Measurements from ENCODE around the gene GRIK4.

The GRIK4 gene

DNA sequence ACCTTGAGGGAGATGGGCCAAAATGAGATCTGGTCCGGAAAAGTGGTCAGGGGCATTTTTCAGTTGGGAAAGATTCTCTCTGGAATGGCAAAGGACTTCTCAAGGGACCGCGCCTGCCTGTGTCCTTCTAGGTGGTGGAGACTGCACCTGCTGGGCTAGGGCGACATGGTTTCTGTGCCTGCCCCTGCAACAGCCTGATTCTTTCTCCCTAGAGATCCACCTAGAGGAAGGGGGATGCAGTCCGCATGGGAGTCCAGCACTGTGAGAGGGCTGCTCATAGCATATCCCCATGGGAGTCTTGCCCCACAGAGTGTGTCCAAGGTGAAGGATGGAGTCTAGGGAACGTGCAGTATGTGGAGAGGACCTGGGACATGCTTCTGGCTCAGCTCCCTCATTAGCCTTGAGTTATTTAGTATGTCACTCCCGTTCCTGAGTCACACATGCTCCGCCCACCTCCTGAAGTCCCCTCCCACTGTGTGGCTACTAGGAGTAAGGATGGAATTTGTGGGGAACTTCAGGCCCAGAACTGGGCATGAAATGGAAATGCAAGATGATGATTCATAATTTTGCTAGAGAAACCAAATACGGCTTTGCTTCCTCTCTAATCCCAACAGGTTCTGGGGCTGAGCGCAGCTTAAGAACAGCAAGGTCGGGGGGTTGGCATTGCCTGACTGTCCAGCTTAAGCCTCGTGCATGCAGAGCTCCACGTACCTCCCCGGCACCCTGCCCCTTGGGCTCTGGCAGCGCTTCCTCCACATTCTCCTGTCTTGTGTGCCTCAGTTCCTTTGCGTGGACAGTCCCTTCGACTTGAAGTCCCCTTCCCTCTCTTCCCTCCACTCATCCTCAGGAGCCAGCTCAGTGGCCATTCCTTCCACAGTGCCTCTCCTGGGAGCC lies 35.0 kb downstream of the GRIK4 start:
- DNase-seq (ENCODE audit: insufficient read length) (no peak), FAIRE-seq (peak; percentile 64)
- no peak for TF ChIP-seq POLR2A (IDR thresholded peaks at IDR 0.05; ENCODE audit: low read depth, low read length)
- no peak for TF ChIP-seq TAF1 (IDR thresholded peaks at IDR 0.05; ENCODE audit: borderline replicate concordance, low read depth, low read length)
- TF ChIP-seq POLR2AphosphoS5 (IDR thresholded peaks at IDR 0.05; ENCODE audit: low read depth, low read length): no peak

DNA sequence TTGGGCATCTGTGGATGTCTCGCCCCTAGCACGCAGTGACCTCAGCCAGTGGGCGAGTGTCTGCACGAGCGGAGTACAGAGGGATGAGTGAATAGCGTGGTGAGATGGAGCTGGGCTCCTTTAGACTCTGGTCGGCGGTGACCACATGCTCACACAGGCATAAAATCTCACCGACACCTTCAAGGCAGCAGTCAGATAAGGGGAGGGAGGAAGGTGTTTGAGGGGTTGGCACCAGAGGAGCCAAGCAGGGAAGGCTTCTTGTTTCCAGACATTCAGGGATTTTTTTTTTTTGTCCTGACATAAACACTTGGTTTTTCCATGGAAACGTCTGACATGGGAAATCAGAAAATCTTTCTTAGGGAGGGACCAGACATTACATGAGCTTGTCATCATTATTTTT lies 35.8 kb downstream of the GRIK4 start:
- no peak for FAIRE-seq
- DNase-seq (ENCODE audit: insufficient read length): no peak
- TF ChIP-seq POLR2AphosphoS5 (IDR thresholded peaks at IDR 0.05; ENCODE audit: low read depth, low read length): no peak
- TF ChIP-seq TAF1 (IDR thresholded peaks at IDR 0.05; ENCODE audit: borderline replicate concordance, low read depth, low read length): no peak
- no peak for TF ChIP-seq POLR2A (IDR thresholded peaks at IDR 0.05; ENCODE audit: low read depth, low read length)

GRCh38 chr11:120547811-120548681 lies 36.5 kb downstream of the GRIK4 start:
- no peak for FAIRE-seq
- no peak for TF ChIP-seq POLR2AphosphoS5 (IDR thresholded peaks at IDR 0.05; ENCODE audit: low read depth, low read length)
- no peak for TF ChIP-seq POLR2A (IDR thresholded peaks at IDR 0.05; ENCODE audit: low read depth, low read length)
- no peak for TF ChIP-seq TAF1 (IDR thresholded peaks at IDR 0.05; ENCODE audit: borderline replicate concordance, low read depth, low read length)
- no peak for DNase-seq (ENCODE audit: insufficient read length)

- TF ChIP-seq TAF1 (IDR thresholded peaks at IDR 0.05; ENCODE audit: borderline replicate concordance, low read depth, low read length) (no peak), POLR2AphosphoS5 (IDR thresholded peaks at IDR 0.05; ENCODE audit: low read depth, low read length) (no peak), POLR2A (IDR thresholded peaks at IDR 0.05; ENCODE audit: low read depth, low read length) (no peak)
- DNase-seq (ENCODE audit: insufficient read length): no peak
Measured at GRCh38 chr11:120548682-120549209, 37.2 kb downstream of the GRIK4 start.

GRCh38 chr11:120549346-120549745 lies 37.8 kb downstream of the GRIK4 start:
- DNase-seq (ENCODE audit: insufficient read length) (no peak), FAIRE-seq (no peak)
- TF ChIP-seq POLR2A (IDR thresholded peaks at IDR 0.05; ENCODE audit: low read depth, low read length): no peak
- no peak for TF ChIP-seq TAF1 (IDR thresholded peaks at IDR 0.05; ENCODE audit: borderline replicate concordance, low read depth, low read length)
- TF ChIP-seq POLR2AphosphoS5 (IDR thresholded peaks at IDR 0.05; ENCODE audit: low read depth, low read length): no peak

More at GRCh38 chr11:120548682-120549209, 37.2 kb downstream of the GRIK4 start:
- no peak for FAIRE-seq

- FAIRE-seq (no peak), DNase-seq (ENCODE audit: insufficient read length) (no peak)
- no peak for TF ChIP-seq TAF1 (IDR thresholded peaks at IDR 0.05; ENCODE audit: borderline replicate concordance, low read depth, low read length)
- no peak for TF ChIP-seq POLR2AphosphoS5 (IDR thresholded peaks at IDR 0.05; ENCODE audit: low read depth, low read length)
- no peak for TF ChIP-seq POLR2A (IDR thresholded peaks at IDR 0.05; ENCODE audit: low read depth, low read length)
Measured at GRCh38 chr11:120550007-120550406, 38.5 kb downstream of the GRIK4 start.

- TF ChIP-seq POLR2A (IDR thresholded peaks at IDR 0.05; ENCODE audit: low read depth, low read length) (no peak), POLR2AphosphoS5 (IDR thresholded peaks at IDR 0.05; ENCODE audit: low read depth, low read length) (no peak), TAF1 (IDR thresholded peaks at IDR 0.05; ENCODE audit: borderline replicate concordance, low read depth, low read length) (no peak)
- no peak for FAIRE-seq
- DNase-seq (ENCODE audit: insufficient read length): no peak
Measured at GRCh38 chr11:120551191-120551590, 39.6 kb downstream of the GRIK4 start.

- DNase-seq (ENCODE audit: insufficient read length) (no peak), FAIRE-seq (peak; percentile 71)
Measured at GRCh38 chr11:120554766-120555432, 43.4 kb downstream of the GRIK4 start.

GRCh38 chr11:120555433-120555773 lies 43.9 kb downstream of the GRIK4 start:
- TF ChIP-seq POLR2AphosphoS5 (IDR thresholded peaks at IDR 0.05; ENCODE audit: low read depth, low read length): no peak
- no peak for TF ChIP-seq POLR2A (IDR thresholded peaks at IDR 0.05; ENCODE audit: low read depth, low read length)
- TF ChIP-seq TAF1 (IDR thresholded peaks at IDR 0.05; ENCODE audit: borderline replicate concordance, low read depth, low read length): no peak
- FAIRE-seq: no peak

More at GRCh38 chr11:120554766-120555432, 43.4 kb downstream of the GRIK4 start:
- no peak for TF ChIP-seq TAF1 (IDR thresholded peaks at IDR 0.05; ENCODE audit: borderline replicate concordance, low read depth, low read length)
- no peak for TF ChIP-seq POLR2A (IDR thresholded peaks at IDR 0.05; ENCODE audit: low read depth, low read length)
- no peak for TF ChIP-seq POLR2AphosphoS5 (IDR thresholded peaks at IDR 0.05; ENCODE audit: low read depth, low read length)

GRCh38 chr11:120556797-120557196 lies 45.2 kb downstream of the GRIK4 start:
- FAIRE-seq (no peak), DNase-seq (ENCODE audit: insufficient read length) (no peak)
- no peak for TF ChIP-seq POLR2AphosphoS5 (IDR thresholded peaks at IDR 0.05; ENCODE audit: low read depth, low read length)
- TF ChIP-seq TAF1 (IDR thresholded peaks at IDR 0.05; ENCODE audit: borderline replicate concordance, low read depth, low read length): no peak
- TF ChIP-seq POLR2A (IDR thresholded peaks at IDR 0.05; ENCODE audit: low read depth, low read length): no peak

More at GRCh38 chr11:120555433-120555773, 43.9 kb downstream of the GRIK4 start:
- DNase-seq (ENCODE audit: insufficient read length): no peak

Measured in GM12892 (cell line).